SU-DHL-6 (cell line): ENCODE data around the gene LRP1B.

Source experiments
- H2AFZ ChIP-seq: fragments of 200-600 bp; sonication (generic); 2 replicates; pipeline ENCODE4 v1.6.1; 2014; ENCODE audit warnings: low read depth, mild to moderate bottlenecking, moderate library complexity, mixed read lengths, antibody characterized with exemption, low read length; ENCODE audit not compliant: severe bottlenecking
- H3F3A ChIP-seq: fragments of 200-600 bp; shearing (Covaris generic); 2 replicates; pipeline ENCODE4 v1.6.0; 2016; ENCODE audit warnings: antibody characterized with exemption, mild to moderate bottlenecking; ENCODE audit not compliant: insufficient read depth
- H3K27ac ChIP-seq: fragments of 200-600 bp; sonication (generic); 2 replicates; pipeline ENCODE4 v1.5.1; 2016; ENCODE audit warnings: low read depth, mild to moderate bottlenecking, low read length, moderate library complexity, mixed read lengths
- H3K27me3 ChIP-seq: fragments of 200-600 bp; sonication (generic), shearing (Covaris generic); 2 replicates; pipeline ENCODE4 v1.6.0; 2014; ENCODE audit warnings: mild to moderate bottlenecking, low read length
- H3K36me3 ChIP-seq: fragments of 200-600 bp; sonication (generic); 2 replicates; pipeline ENCODE4 v1.6.1; 2014; ENCODE audit warnings: mild to moderate bottlenecking, low read length, mixed read lengths
- H3K4me2 ChIP-seq: fragments of 300-600, 200-600 bp; shearing (Covaris generic), sonication (generic); 2 replicates; pipeline ENCODE4 v1.6.0; 2014; ENCODE audit warnings: low read length, low read depth, mild to moderate bottlenecking; ENCODE audit not compliant: poor library complexity, severe bottlenecking
- H3K4me3 ChIP-seq: fragments of 200-600 bp; sonication (generic); 2 replicates; pipeline ENCODE4 v1.5.1; 2014; ENCODE audit warnings: antibody characterized with exemption, low read length, mild to moderate bottlenecking, mixed read lengths; ENCODE audit not compliant: insufficient read depth, poor library complexity, severe bottlenecking
- H3K79me2 ChIP-seq: fragments of 200-600 bp; sonication (generic); 2 replicates; pipeline ENCODE4 v1.6.1; 2014; ENCODE audit warnings: mild to moderate bottlenecking, low read length, moderate library complexity; ENCODE audit not compliant: insufficient read depth
- H3K9ac ChIP-seq: fragments of 200-600 bp; sonication (generic); 2 replicates; pipeline ENCODE4 v1.7.0; 2014; ENCODE audit warnings: mild to moderate bottlenecking, low read length
- H3K9me2 ChIP-seq: fragments of 200-600 bp; sonication (generic); replicated peaks from 2 replicates; pipeline ENCODE4 v1.6.1; 2014; ENCODE audit warnings: low read length; ENCODE audit not compliant: insufficient read depth
- H3K9me3 ChIP-seq: fragments of 200-600 bp; sonication (generic); 2 replicates; pipeline ENCODE4 v1.6.1; 2014; ENCODE audit warnings: low read length, mixed read lengths; ENCODE audit not compliant: insufficient read depth
- H4K20me1 ChIP-seq: fragments of 200-600 bp; sonication (generic); 2 replicates; pipeline ENCODE4 v1.6.1; 2014; ENCODE audit warnings: low read depth, mild to moderate bottlenecking, antibody characterized with exemption, low read length, moderate library complexity, mixed read lengths
- CTCF ChIP-seq: fragments of 200-600 bp; sonication (generic); IDR thresholded peaks from one replicate; pipeline ENCODE4 v1.5.1; 2017; ENCODE audit warnings: antibody characterized with exemption, mild to moderate bottlenecking, low read length, moderate library complexity; ENCODE audit not compliant: insufficient read depth, poor library complexity, severe bottlenecking
- EZH2phosphoT487 ChIP-seq: fragments of 200-600 bp; sonication (generic), shearing (Covaris generic); conservative IDR thresholded peaks from 2 replicates; pipeline ENCODE4 v1.6.1; 2018; ENCODE audit warnings: mild to moderate bottlenecking, antibody characterized with exemption, low read length, moderate library complexity, mixed read lengths

The LRP1B gene

GRCh38 chr2:141633132-141633531, 497.7 kb downstream of the LRP1B start:
- no peaks in the 10 kb centered on the region for H3K9me3 ChIP-seq
- no peaks in the 10 kb centered on the region for H3K9me2 ChIP-seq
- TF ChIP-seq CTCF (no peak), EZH2phosphoT487 (no peak)
- no peak overlapping the region for H3K4me3 ChIP-seq
- no peak overlapping the region for H2AFZ ChIP-seq
- H4K20me1 ChIP-seq, result no peaks in the 10 kb centered on the region
- H3K9ac ChIP-seq, result no peak overlapping the region
- no peak overlapping the region for H3K27ac ChIP-seq
- no peaks in the 10 kb centered on the region for H3F3A ChIP-seq
- H3K79me2 ChIP-seq, result no peaks in the 10 kb centered on the region
- H3K4me2 ChIP-seq, result no peak overlapping the region
- H3K27me3 ChIP-seq, result no peaks in the 10 kb centered on the region
- H3K36me3 ChIP-seq, result no peaks in the 10 kb centered on the region

- Histone ChIP-seq H3K27ac (no peak overlapping the region), H3K27me3 (no peaks in the 10 kb centered on the region), H2AFZ (no peak overlapping the region), H3K9me2 (no peaks in the 10 kb centered on the region), H3K9me3 (no peaks in the 10 kb centered on the region), H3K36me3 (no peaks in the 10 kb centered on the region), H3K4me2 (no peak overlapping the region), H3K79me2 (no peaks in the 10 kb centered on the region), H4K20me1 (no peaks in the 10 kb centered on the region), H3F3A (no peaks in the 10 kb centered on the region), H3K4me3 (no peak overlapping the region), H3K9ac (no peak overlapping the region)
- TF ChIP-seq EZH2phosphoT487, result no peak
- no peak for TF ChIP-seq CTCF
Measured at GRCh38 chr2:141630407-141630930, 500.3 kb downstream of the LRP1B start.

- Histone ChIP-seq H3K27ac (no peak overlapping the region), H2AFZ (no peak overlapping the region), H3K4me3 (no peak overlapping the region), H3K36me3 (no peaks in the 10 kb centered on the region), H3K4me2 (no peak overlapping the region), H3K79me2 (no peaks in the 10 kb centered on the region), H3K27me3 (no peaks in the 10 kb centered on the region), H3K9ac (no peak overlapping the region), H4K20me1 (no peaks in the 10 kb centered on the region), H3K9me2 (no peaks in the 10 kb centered on the region), H3K9me3 (no peaks in the 10 kb centered on the region), H3F3A (no peaks in the 10 kb centered on the region)
- TF ChIP-seq CTCF (no peak), EZH2phosphoT487 (no peak)
Measured at GRCh38 chr2:141620372-141620771, 510.4 kb downstream of the LRP1B start.
